Spleen (tissue), 7 donors: ENCODE data around the gene RWDD3.

ENCODE experiments used
- CTCF ChIP-seq, 11 experiments: fragments of 200-600 bp in 7 of 11; fragments of 450-650 bp in 4 of 11; sonication (generic) in 4 of 11; IDR thresholded peaks in 8 of 11; conservative IDR thresholded peaks in 3 of 11; 1 replicate in 7 of 11; 2 replicates in 4 of 11; pipeline versions ENCODE4 v1.4.0 to v1.8.0; 2016 to 2021; ENCODE audit warnings: antibody characterized with exemption in 11 of 11, inconsistent platforms in 4 of 11, mild to moderate bottlenecking in 1 of 11
- POLR2A ChIP-seq, 3 donors: fragments of 450-650 bp; IDR thresholded peaks; one replicate each; pipeline ENCODE4 v1.5.1; 2017; ENCODE audit warnings: antibody characterized with exemption in 3 of 3, mild to moderate bottlenecking in 1 of 3
- donor health status: DM: no; HTN: no; CAD: no; lungs with moderate emphysema.
- donor health status: DM: no; HTN: no; CAD: no.
- donor health status: DM: no; HTN: no; CAD: no.

DNA sequence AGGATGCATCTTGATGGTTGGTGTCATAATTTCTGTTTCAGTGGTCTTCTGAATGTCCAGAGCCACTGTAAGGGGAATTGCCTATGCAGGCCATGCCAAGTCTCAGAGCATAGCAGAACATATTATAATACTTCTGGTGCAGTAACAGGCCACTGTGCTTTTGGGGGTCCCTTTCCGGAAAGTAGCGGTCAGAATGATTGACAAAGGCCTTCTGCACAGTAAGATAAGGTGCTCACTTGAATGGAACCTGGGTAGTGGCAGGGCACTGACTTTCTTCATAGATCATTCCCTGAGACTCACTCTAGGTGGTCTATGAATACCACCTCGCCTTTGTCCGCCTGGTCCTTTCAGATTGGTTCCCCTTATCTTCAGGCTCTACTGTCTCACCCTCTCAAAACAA, 28.9 kb downstream of the RWDD3 start:
- TF ChIP-seq CTCF (IDR thresholded peaks at IDR 0.05 in 8 of 11, conservative IDR thresholded peaks at IDR 0.05 in 3 of 11) (no peak), POLR2A (IDR thresholded peaks at IDR 0.05) (no peak)
